HepG2 (cell line): ENCODE results near the gene ADAMTS4. TPM values are rescaled to one million over a fixed set of nuclear protein-coding genes. Genes with fewer than 3 reads are reported as not detected.
A peak's percentile ranks its signal among the peaks of the same experiment; 100 is the strongest.

Source experiments
- CBX2 ChIP-seq, 2 experiments: fragments of 200-600 bp in 1 of 2; sonication (generic); formaldehyde crosslinking in 1 of 2; IDR thresholded peaks; 2 replicates each; pipeline versions ENCODE4 v1.7.0 to v1.8.1; 2018 to 2022; ENCODE audit warnings: low read depth in 2 of 2, low read length in 1 of 2, mild to moderate bottlenecking in 1 of 2, missing genetic modification reagents in 1 of 2
- EP300 ChIP-seq, 3 experiments: sonication (generic) in 1 of 3; formaldehyde crosslinking in 1 of 3; IDR thresholded peaks; 2 replicates each; pipeline versions ENCODE4 v1.5.1 to v1.6.1; 2011 to 2020; ENCODE audit warnings: low read depth in 2 of 3, low read length in 2 of 3, borderline replicate concordance in 1 of 3, improper control_type of control experiment in 1 of 3, mild to moderate bottlenecking in 1 of 3, missing genetic modification reagents in 1 of 3, moderate library complexity in 1 of 3
- GATAD2A ChIP-seq: IDR thresholded peaks from 2 replicates; pipeline ENCODE4 v1.6.1; 2016
- KAT7 ChIP-seq: IDR thresholded peaks from 2 replicates; pipeline ENCODE4 v1.6.1; 2018; ENCODE audit warnings: borderline replicate concordance, missing compliant biosample characterization
- RAD51 ChIP-seq: fragments of 450-650 bp; IDR thresholded peaks from 2 replicates; pipeline ENCODE4 v1.6.1; 2016; ENCODE audit warnings: borderline replicate concordance
- SNRNP70 ChIP-seq: fragments of 200-400 bp; formaldehyde crosslinking; IDR thresholded peaks from 2 replicates; pipeline ENCODE4 v1.6.1; 2017; ENCODE audit warnings: mild to moderate bottlenecking, low read depth, low read length, moderate library complexity
- SUZ12 ChIP-seq: fragments of 150-350 bp; IDR thresholded peaks from 2 replicates; pipeline ENCODE4 v1.6.1; 2014; ENCODE audit warnings: low read depth, low read length
- TAF15 ChIP-seq: fragments of 200-400 bp; formaldehyde crosslinking; IDR thresholded peaks from one replicate; pipeline ENCODE4 v1.6.1; 2018; ENCODE audit warnings: mild to moderate bottlenecking, low read depth, low read length; ENCODE audit not compliant: poor library complexity, severe bottlenecking
- ZKSCAN5 ChIP-seq: sonication (generic); formaldehyde crosslinking; IDR thresholded peaks from 2 replicates; pipeline ENCODE4 v1.5.1; 2020; ENCODE audit warnings: mild to moderate bottlenecking, missing genetic modification reagents
- ZNF543 ChIP-seq: sonication (generic); formaldehyde crosslinking; IDR thresholded peaks from 2 replicates; pipeline ENCODE4 v1.4.0; 2020; ENCODE audit warnings: mild to moderate bottlenecking, missing genetic modification reagents
- ZNF567 ChIP-seq: sonication (generic); formaldehyde crosslinking; IDR thresholded peaks from 2 replicates; pipeline ENCODE4 v1.8.1; 2023; ENCODE audit warnings: mild to moderate bottlenecking, missing genetic modification reagents, borderline replicate concordance
- ZNF598 ChIP-seq: sonication (generic); formaldehyde crosslinking; IDR thresholded peaks from 2 replicates; pipeline ENCODE4 v1.5.1; 2020; ENCODE audit warnings: mild to moderate bottlenecking, missing genetic modification reagents, borderline replicate concordance
- ZNF615 ChIP-seq: sonication (generic); formaldehyde crosslinking; IDR thresholded peaks from 2 replicates; pipeline ENCODE4 v1.5.0; 2020; ENCODE audit warnings: mild to moderate bottlenecking, missing genetic modification reagents, borderline replicate concordance
- ZNF775 ChIP-seq: sonication (generic); formaldehyde crosslinking; IDR thresholded peaks from 2 replicates; pipeline ENCODE4 v1.4.0; 2020; ENCODE audit warnings: missing genetic modification reagents, mild to moderate bottlenecking, moderate library complexity, borderline replicate concordance
- polyA plus RNA-seq, 8 experiments: library from polyadenylated mRNA; depleted of rRNA in 3 of 8; stranded (reverse) in 7 of 8; unstranded in 1 of 8; fragments of >200 nt; fragmentation: Illumina TruSeq in 4 of 8; extraction: Trizol in 4 of 8; gene quantifications; 2 replicates each; pipeline versions ENCODE4 v1.2.1 to v1.2.3, GENCODE V29; 2011 to 2016; ENCODE audit warnings: low read depth in 4 of 8, missing spikeins in 1 of 8, mixed read lengths in 1 of 8; ENCODE audit not compliant: insufficient read depth in 1 of 8
- total RNA-seq, 5 experiments: library from RNA; depleted of rRNA; stranded (reverse); fragments of >200 nt; fragmentation: Illumina TruSeq; extraction: Trizol; gene quantifications; 2 replicates each; pipeline ENCODE4 v1.2.3, GENCODE V29; 2016; ENCODE audit warnings: low read depth in 1 of 5
- TF ChIP-seq, protein P1 (sequence below): sonication (generic); formaldehyde crosslinking; IDR thresholded peaks from 2 replicates; pipeline ENCODE4 v1.9.0; 2021; ENCODE audit warnings: missing genetic modification reagents, borderline replicate concordance
- TF ChIP-seq, protein P2 (sequence below): sonication (generic); formaldehyde crosslinking; IDR thresholded peaks from 2 replicates; pipeline ENCODE4 v1.5.1; 2020; ENCODE audit warnings: mild to moderate bottlenecking, moderate library complexity, missing genetic modification reagents
- TF ChIP-seq, protein P3 (sequence below): sonication (generic); formaldehyde crosslinking; IDR thresholded peaks from 2 replicates; pipeline ENCODE4 v1.4.0; 2020; ENCODE audit warnings: missing genetic modification reagents, borderline replicate concordance

ADAMTS4 gene
- total and polyA plus RNA-seq, 2 of the 13 experiments (the other 11 are each of a cell fraction or from before 2014, with no cell fraction given), result 0.51 to 1.7 TPM

GRCh38 chr1:161225534-161226319 lies 26.9 kb upstream of the ADAMTS4 start, which contains the start of gene TOMM40L (continued):
- TF ChIP-seq, protein P1, sequence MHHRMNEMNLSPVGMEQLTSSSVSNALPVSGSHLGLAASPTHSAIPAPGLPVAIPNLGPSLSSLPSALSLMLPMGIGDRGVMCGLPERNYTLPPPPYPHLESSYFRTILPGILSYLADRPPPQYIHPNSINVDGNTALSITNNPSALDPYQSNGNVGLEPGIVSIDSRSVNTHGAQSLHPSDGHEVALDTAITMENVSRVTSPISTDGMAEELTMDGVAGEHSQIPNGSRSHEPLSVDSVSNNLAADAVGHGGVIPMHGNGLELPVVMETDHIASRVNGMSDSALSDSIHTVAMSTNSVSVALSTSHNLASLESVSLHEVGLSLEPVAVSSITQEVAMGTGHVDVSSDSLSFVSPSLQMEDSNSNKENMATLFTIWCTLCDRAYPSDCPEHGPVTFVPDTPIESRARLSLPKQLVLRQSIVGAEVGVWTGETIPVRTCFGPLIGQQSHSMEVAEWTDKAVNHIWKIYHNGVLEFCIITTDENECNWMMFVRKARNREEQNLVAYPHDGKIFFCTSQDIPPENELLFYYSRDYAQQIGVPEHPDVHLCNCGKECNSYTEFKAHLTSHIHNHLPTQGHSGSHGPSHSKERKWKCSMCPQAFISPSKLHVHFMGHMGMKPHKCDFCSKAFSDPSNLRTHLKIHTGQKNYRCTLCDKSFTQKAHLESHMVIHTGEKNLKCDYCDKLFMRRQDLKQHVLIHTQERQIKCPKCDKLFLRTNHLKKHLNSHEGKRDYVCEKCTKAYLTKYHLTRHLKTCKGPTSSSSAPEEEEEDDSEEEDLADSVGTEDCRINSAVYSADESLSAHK (CRISPR knock-in tag), result no peak
- TF ChIP-seq CBX2 (IDR thresholded peaks at IDR 0.05; ENCODE audit: low read depth, low read length) (no peak), CBX2 (CRISPR knock-in tag; IDR thresholded peaks at IDR 0.05; ENCODE audit: low read depth) (no peak), KAT7 (CRISPR knock-in tag) (peak; percentile 31; the same call in 1 of the 2 replicates), ZNF615 (no peak), SUZ12 (no peak), ZNF543 (CRISPR knock-in tag) (no peak), SNRNP70 (no peak), GATAD2A (CRISPR knock-in tag) (peak; percentile 58), RAD51 (no peak), ZNF567 (CRISPR knock-in tag) (no peak), ZNF598 (CRISPR knock-in tag) (no peak), ZNF775 (no peak), TAF15 (no peak), ZKSCAN5 (CRISPR knock-in tag) (no peak), EP300 (IDR thresholded peaks at IDR 0.05; ENCODE audit: low read depth in 2 of 2, low read length in 2 of 2) (no peak; a peak in 1 of 4 replicates), EP300 (CRISPR knock-in tag; IDR thresholded peaks at IDR 0.05; ENCODE audit: borderline replicate concordance) (no peak)
- TF ChIP-seq, protein P2, sequence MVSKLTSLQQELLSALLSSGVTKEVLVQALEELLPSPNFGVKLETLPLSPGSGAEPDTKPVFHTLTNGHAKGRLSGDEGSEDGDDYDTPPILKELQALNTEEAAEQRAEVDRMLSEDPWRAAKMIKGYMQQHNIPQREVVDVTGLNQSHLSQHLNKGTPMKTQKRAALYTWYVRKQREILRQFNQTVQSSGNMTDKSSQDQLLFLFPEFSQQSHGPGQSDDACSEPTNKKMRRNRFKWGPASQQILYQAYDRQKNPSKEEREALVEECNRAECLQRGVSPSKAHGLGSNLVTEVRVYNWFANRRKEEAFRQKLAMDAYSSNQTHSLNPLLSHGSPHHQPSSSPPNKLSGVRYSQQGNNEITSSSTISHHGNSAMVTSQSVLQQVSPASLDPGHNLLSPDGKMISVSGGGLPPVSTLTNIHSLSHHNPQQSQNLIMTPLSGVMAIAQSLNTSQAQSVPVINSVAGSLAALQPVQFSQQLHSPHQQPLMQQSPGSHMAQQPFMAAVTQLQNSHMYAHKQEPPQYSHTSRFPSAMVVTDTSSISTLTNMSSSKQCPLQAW, result peak; percentile 57; the same call in 1 of the 2 replicates
- TF ChIP-seq, protein P3, sequence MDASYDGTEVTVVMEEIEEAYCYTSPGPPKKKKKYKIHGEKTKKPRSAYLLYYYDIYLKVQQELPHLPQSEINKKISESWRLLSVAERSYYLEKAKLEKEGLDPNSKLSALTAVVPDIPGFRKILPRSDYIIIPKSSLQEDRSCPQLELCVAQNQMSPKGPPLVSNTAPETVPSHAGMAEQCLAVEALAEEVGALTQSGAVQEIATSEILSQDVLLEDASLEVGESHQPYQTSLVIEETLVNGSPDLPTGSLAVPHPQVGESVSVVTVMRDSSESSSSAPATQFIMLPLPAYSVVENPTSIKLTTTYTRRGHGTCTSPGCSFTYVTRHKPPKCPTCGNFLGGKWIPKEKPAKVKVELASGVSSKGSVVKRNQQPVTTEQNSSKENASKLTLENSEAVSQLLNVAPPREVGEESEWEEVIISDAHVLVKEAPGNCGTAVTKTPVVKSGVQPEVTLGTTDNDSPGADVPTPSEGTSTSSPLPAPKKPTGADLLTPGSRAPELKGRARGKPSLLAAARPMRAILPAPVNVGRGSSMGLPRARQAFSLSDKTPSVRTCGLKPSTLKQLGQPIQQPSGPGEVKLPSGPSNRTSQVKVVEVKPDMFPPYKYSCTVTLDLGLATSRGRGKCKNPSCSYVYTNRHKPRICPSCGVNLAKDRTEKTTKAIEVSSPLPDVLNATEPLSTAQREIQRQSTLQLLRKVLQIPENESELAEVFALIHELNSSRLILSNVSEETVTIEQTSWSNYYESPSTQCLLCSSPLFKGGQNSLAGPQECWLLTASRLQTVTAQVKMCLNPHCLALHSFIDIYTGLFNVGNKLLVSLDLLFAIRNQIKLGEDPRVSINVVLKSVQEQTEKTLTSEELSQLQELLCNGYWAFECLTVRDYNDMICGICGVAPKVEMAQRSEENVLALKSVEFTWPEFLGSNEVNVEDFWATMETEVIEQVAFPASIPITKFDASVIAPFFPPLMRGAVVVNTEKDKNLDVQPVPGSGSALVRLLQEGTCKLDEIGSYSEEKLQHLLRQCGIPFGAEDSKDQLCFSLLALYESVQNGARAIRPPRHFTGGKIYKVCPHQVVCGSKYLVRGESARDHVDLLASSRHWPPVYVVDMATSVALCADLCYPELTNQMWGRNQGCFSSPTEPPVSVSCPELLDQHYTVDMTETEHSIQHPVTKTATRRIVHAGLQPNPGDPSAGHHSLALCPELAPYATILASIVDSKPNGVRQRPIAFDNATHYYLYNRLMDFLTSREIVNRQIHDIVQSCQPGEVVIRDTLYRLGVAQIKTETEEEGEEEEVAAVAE (CRISPR knock-in tag), result no peak
